ENCODE measurements around the gene TUBB3.
"Not testable (repeated sequence)": the region's sequence is repeated elsewhere in the genome, so short reads cannot be mapped to it uniquely, and the experiment has no call there.

The TUBB3 gene

DNA sequence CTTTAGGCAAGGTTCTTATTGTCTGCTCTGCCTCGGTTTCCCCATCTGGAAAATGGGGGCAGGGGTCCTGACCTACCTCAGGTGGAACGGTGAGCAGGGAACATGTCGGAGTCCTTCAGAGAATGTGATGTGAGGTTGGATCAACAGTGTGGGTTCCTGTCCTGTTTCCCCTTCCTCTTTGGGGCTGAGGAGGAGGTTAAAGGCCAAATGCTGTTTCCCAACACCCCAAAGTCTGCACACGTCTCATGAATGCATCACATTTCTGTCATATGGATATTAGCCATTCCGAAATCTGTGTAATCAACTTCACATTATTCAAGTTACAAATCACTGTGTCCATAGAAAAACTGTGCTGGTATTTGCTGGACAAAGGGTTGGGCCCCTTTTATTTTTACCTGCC, 44.3 kb downstream of the TUBB3 start:
- DNase-seq (ENCODE audit: low read depth): not testable (repeated sequence)

DNA sequence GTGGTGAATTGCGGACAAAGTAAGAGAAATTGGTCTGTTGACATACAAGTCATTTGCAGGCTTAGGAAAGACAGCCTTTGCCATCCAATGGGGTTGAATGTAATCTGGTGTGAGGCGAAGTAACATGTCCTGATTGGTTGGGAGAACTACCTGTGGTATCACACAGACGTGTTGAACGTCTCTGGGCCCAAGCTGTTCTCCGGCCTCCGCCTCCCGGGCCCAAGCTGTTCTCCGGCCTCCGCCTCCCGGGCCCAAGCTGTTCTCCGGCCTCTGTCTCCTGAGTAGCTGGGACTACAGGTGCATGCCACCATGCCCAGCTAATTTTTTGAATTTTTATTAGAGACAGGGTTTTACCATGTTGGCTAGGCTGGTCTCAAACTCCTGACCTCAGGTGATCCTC, 44.9 kb downstream of the TUBB3 start:
- not testable (repeated sequence) for DNase-seq (ENCODE audit: low read depth)

- peak; percentile 71 for DNase-seq (ENCODE audit: low read depth)
Measured at GRCh38 chr16:89969741-89970410, 46.7 kb downstream of the TUBB3 start.

DNA sequence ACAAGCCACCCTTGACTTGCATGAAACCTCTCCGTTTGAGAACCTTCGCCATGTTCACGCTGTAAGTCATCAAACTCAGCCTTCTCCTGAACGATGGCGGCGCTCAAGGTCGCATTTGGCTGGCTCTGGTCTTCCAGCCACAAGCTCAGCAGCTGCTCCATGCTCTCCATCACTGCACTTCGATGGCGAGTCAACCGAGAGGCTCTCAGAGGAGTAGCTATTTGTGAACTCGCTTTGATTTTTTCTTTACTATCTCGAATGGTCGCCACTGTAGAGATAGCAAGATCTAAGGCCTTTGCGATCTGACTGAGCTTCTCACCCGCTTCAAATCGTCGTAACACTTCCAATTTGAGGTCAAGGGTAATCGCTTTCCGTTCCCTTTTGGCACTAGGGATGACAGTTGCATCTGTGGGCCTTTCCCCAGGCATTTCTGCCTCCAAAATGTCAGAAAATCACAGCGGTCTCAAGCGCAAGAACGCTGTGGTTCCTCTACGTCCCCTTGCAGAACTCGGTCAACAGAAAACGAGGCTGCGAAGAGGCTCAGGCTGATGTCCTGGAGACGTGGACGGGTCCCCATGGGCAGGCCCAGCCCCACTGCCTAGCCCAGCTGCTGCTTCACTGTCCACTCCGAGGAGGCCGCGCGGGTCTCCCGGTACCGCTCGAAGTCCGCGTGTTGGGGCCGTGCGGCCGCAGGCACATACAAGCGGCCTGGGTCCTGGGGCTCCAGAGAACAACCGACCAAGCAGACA, 48.5 kb downstream of the TUBB3 start:
- DNase-seq (ENCODE audit: low read depth): no peak

DNA sequence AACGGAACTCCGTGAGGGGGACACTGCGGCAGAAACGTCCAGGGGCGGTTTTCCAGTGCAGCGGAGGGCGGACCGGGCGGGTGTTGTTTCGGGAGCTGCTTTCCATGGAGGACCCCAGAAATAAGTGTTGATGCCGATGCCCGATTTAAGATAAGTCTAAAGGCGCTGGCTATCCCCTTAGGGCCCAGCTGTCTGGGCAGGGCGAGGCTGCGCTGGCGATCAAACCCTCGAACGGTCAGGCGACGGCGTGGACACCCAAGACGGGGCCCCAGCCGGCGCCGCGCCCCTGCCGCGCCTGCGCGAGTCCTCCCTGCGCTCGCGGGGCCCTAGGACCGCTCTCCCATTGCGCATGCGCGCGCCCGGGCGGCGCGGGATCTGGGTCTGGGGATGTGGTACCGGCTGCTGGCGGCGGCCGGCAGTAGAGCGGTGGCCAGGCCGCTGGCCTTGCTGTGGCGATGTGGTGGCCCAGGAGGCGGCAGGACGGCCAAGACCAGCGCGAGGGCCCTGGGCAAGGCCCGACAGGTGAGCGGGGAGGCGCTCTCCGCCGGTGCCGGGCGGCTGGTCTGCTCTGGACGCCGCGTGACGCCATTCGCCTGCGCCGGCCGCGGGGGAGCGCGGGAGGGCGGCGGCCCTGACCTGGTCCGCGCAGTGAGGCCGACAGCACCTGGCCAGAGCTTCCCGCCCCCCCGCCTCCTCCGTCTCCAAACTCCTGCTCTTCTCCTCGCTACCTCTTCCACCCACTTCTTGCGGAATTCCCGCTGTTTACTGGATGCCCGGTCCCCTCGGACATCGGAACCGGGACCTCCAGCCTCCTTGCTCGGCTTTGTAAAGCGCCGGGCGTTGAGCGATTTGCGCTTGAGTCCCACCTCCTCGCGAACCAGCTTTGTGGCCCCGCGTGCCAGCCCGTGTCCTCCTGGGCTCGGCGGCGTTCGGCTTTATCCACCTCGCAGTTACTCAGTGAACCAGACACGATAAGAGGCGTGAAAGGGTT, 49.4 kb downstream of the TUBB3 start:
- peak; percentile 83 for DNase-seq (ENCODE audit: low read depth)

DNA sequence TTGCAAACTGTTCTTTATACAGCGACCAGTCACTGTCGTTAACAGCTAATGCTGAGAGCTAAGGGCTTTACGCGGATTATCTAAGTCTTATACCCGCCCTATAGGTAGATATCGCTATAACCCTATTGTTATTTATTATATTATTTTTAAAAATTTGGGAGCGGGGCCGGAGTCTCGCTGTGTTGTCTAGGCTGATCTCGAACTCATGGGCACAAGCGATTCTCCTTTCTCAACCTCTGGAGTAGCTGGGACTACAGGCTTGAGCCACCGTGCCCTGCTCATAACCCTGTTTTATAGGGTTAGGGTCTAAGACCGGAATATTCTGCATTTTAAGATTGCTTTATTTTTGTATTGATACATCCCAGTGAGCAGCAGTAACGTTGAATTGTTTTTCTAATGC, 50.1 kb downstream of the TUBB3 start:
- no peak for DNase-seq (ENCODE audit: low read depth)

- no peak for DNase-seq (ENCODE audit: low read depth)
Measured at GRCh38 chr16:89973654-89974335, 50.7 kb downstream of the TUBB3 start.

GRCh38 chr16:89974870-89975269, 51.7 kb downstream of the TUBB3 start:
- DNase-seq (ENCODE audit: low read depth): no peak

DNA sequence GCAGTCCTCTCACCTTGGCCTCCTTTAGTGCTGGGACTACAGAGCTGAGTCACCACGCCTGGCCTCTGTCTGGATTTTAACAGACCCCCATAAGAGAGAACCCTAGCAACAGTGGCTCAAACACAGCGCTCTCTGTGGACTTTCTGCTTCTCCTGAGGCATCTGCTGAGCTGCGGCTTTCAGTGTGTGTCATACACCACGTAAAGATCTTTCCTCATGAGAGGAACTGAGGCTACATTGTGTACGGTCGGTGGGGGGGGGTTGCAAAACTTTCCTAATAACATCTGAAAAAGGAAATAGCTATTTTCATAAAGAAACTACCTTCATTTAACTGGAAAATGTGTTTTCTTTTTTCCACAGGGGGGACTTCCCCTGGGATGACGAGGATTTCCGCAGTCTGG, 58.3 kb downstream of the TUBB3 start:
- no peak for DNase-seq (ENCODE audit: low read depth)

- DNase-seq (ENCODE audit: low read depth): no peak
Measured at GRCh38 chr16:89982318-89982717, 59.2 kb downstream of the TUBB3 start.

- no peak for DNase-seq (ENCODE audit: low read depth)
Measured at GRCh38 chr16:89983536-89983935, 60.4 kb downstream of the TUBB3 start.

DNA sequence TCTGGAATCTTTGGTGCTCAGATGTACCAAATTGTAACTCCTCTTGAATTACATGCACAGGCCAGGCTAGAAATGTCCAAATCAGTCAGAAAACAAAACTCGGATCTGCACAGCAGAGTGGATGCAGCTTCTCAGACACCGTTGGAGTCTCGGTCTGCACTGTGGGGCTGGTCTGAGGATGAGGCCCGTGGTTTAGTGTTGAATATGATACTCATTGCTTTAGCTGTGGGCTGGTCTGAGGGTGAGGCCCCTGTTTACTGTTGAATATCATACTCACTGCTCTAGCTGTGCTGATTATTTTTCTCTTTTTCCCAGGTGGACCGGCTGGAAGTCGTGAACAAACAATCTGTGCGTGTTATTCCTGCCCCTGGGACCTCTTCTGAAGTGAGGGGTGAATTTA, 61.1 kb downstream of the TUBB3 start:
- no peak for DNase-seq (ENCODE audit: low read depth)

GRCh38 chr16:89985219-89985618, 62.1 kb downstream of the TUBB3 start:
- no peak for DNase-seq (ENCODE audit: low read depth)

Data from CMK (cell line).